Motor neuron (in vitro differentiated cells): Measurements from ENCODE around the gene AXL. TPM values are rescaled to one million over a fixed set of nuclear protein-coding genes. Genes with fewer than 3 reads are reported as not detected.
"Not testable (repeated sequence)": the region's sequence is repeated elsewhere in the genome, so short reads cannot be mapped to it uniquely, and the experiment has no call there.

Experiments
- ATAC-seq, 8 experiments: fragments of 200-7000 bp; cut with Tn5 transposase; replicated peaks in 6 of 8; 2 replicates each; pipeline ENCODE4 v1.8.0; 2021; ENCODE audit warnings: mild to moderate bottlenecking in 8 of 8, moderate library complexity in 8 of 8
- H3K27ac ChIP-seq, 2 donors: fragments of 250-450 bp; sonication (Bioruptor Pico); 2 replicates each; pipeline ENCODE4 v1.9.0; 2021; ENCODE audit warnings: antibody characterized with exemption in 2 of 2, mild to moderate bottlenecking in 2 of 2, moderate library complexity in 1 of 2
- H3K4me1 ChIP-seq, 2 donors: fragments of 250-450 bp; sonication (Bioruptor Pico); replicated peaks in 1 of 2; 2 replicates each; pipeline ENCODE4 v1.6.1; 2021; ENCODE audit warnings: antibody characterized with exemption in 2 of 2, mild to moderate bottlenecking in 2 of 2, moderate library complexity in 1 of 2
- H3K4me3 ChIP-seq, 5 donors: fragments of 250-450 bp; sonication (Bioruptor Pico); 2 replicates each; pipeline ENCODE4 v1.9.0; 2021; ENCODE audit warnings: antibody characterized with exemption in 5 of 5, mild to moderate bottlenecking in 5 of 5, moderate library complexity in 4 of 5
- WGBS, 10 experiments: fragments of 450-650 bp; shearing (Covaris generic); methylation state at CpG; one replicate each; pipeline ENCODE4 v1.0.0; 2022; 5-methylcytosine and 5-hydroxymethylcytosine counted together
- in situ Hi-C, 9 experiments: fragments of 400-800 bp; cut with MboI; loops; one replicate each; pipeline ENCODE4 v1.15.0; 2021; ENCODE audit warnings: low sequenced_read_pairs in 9 of 9, low pct_unique_long_range_greater_than_20kb in 2 of 9; ENCODE audit not compliant: unreplicated experiment in 9 of 9
- total RNA-seq, 8 experiments: library from RNA; unstranded; fragments of 300-600 nt; gene quantifications; 2 replicates each; pipeline versions ENCODE4 v1.2.3 to v1.2.4, GENCODE V29; 2022

The AXL gene
- total RNA-seq, 8 experiments from 2014 or later: 0.55 to 20.8 (median 4.9) TPM

- WGBS, 10 experiments: 62 to 100% (median 96%) methylated on average over 1 to 4 of the region's 6 CpGs; no CpG with 5 or more reads in 2 of the 10 experiments
- in situ Hi-C loops: loop anchor here in 5 of 9 experiments (25.0 kb wide), 1 partner anchor 611 kb away; no protein-coding TSS in a partner anchor
- Histone ChIP-seq H3K4me1 (no peaks in the 10 kb centered on the region), H3K4me3 (no peak overlapping the region), H3K27ac (no peak overlapping the region)
- no peak for ATAC-seq
Observed at GRCh38 chr19:41273076-41273475, 54.1 kb downstream of the AXL start.

GRCh38 chr19:41274802-41275201 is 55.8 kb downstream of the AXL start:
- Histone ChIP-seq H3K4me3 (no peak overlapping the region), H3K4me1 (no peaks in the 10 kb centered on the region), H3K27ac (no peak overlapping the region)
- 38 to 100% (median 92%) methylated on average over 1 to 5 of the region's 5 CpGs; no CpG with 5 or more reads in 1 of the 10 experiments for WGBS, 10 experiments
- in situ Hi-C loops: loop anchor here in 5 of 9 experiments (25.0 kb wide), 1 partner anchor 613 kb away; no protein-coding TSS in a partner anchor
- peak in 2 of 8 experiments; percentile 63 to 74 for ATAC-seq

- ATAC-seq: no peak
Observed at GRCh38 chr19:41276231-41276630, 57.2 kb downstream of the AXL start.

GRCh38 chr19:41278478-41278877 is 59.5 kb downstream of the AXL start:
- Histone ChIP-seq H3K27ac (no peak overlapping the region), H3K4me3 (no peak overlapping the region), H3K4me1 (no peaks in the 10 kb centered on the region)
- no peak for ATAC-seq
- 78 to 100% (median 100%) methylated on average over 1 to 2 of the region's 2 CpGs; no CpG with 5 or more reads in 2 of the 10 experiments for WGBS, 10 experiments
- in situ Hi-C loops: no loop called here

More at GRCh38 chr19:41276231-41276630, 57.2 kb downstream of the AXL start:
- no peaks in the 10 kb centered on the region for H3K4me1 ChIP-seq
- no peak overlapping the region for H3K4me3 ChIP-seq
- in situ Hi-C loops: no loop called here
- H3K27ac ChIP-seq: no peak overlapping the region
- WGBS, 10 experiments: 80 to 94% (median 90%) methylated on average over 2 to 3 of the region's 3 CpGs; no CpG with 5 or more reads in 7 of the 10 experiments

- Histone ChIP-seq H3K4me1 (no peaks in the 10 kb centered on the region), H3K27ac (no peak overlapping the region), H3K4me3 (no peak overlapping the region)
- in situ Hi-C loops: no loop called here
- WGBS, 10 experiments: 38 to 100% (median 100%) methylated on average over 1 to 3 of the region's 3 CpGs; no CpG with 5 or more reads in 3 of the 10 experiments
- ATAC-seq: peak in 3 of 8 experiments; percentile 40 to 65 (median 61)
Observed at GRCh38 chr19:41288673-41289530, 69.9 kb downstream of the AXL start.

- 87 to 100% (median 100%) methylated on average over 1 to 6 of the region's 8 CpGs; no CpG with 5 or more reads in 1 of the 10 experiments for WGBS, 10 experiments
- in situ Hi-C loops, H3K4me3 ChIP-seq, H3K27ac ChIP-seq, H3K4me1 ChIP-seq, ATAC-seq: not testable (repeated sequence)
Observed at GRCh38 chr19:41289814-41290213, 70.8 kb downstream of the AXL start.

GRCh38 chr19:41294393-41294792 is 75.4 kb downstream of the AXL start:
- in situ Hi-C loops: no loop called here
- ATAC-seq: no peak
- Histone ChIP-seq H3K4me3 (no peak overlapping the region), H3K27ac (no peak overlapping the region), H3K4me1 (peaks cover 0 to 24% of the 10 kb centered on the region in 2 donors)
- WGBS, 10 experiments: 90 to 100% (median 100%) methylated on average over 1 to 8 of the region's 10 CpGs; no CpG with 5 or more reads in 2 of the 10 experiments

- ATAC-seq: peak in 2 of 8 experiments; percentile 13 to 19
- 0 to 100% (median 92%) methylated on average over 1 to 6 of the region's 6 CpGs; no CpG with 5 or more reads in 1 of the 10 experiments for WGBS, 10 experiments
- Histone ChIP-seq H3K4me1 (peaks cover 0 to 24% of the 10 kb centered on the region in 2 donors), H3K4me3 (no peak overlapping the region), H3K27ac (no peak overlapping the region)
- in situ Hi-C loops: no loop called here
Observed at GRCh38 chr19:41295499-41295898, 76.5 kb downstream of the AXL start.

GRCh38 chr19:41296433-41296871 is 77.4 kb downstream of the AXL start:
- Histone ChIP-seq H3K4me1 (peaks cover 0 to 24% of the 10 kb centered on the region in 2 donors), H3K4me3 (no peak overlapping the region), H3K27ac (peak overlapping the region in 1 of 2 donors; percentile 1)
- ATAC-seq: no peak
- in situ Hi-C loops: no loop called here
- WGBS, 10 experiments: 80 to 100% methylated on average over 1 of the region's 2 CpGs; no CpG with 5 or more reads in 8 of the 10 experiments

- WGBS, 10 experiments: 0 to 100% (median 80%) methylated on average over 1 to 6 of the region's 7 CpGs; no CpG with 5 or more reads in 5 of the 10 experiments
- peak overlapping the region in 1 of 2 donors; percentile 1 for H3K27ac ChIP-seq
- peaks cover 0 to 24% of the 10 kb centered on the region in 2 donors for H3K4me1 ChIP-seq
- in situ Hi-C loops: no loop called here
- no peak overlapping the region for H3K4me3 ChIP-seq
- peak in 5 of 8 experiments; percentile 9 to 52 (median 20) for ATAC-seq
Observed at GRCh38 chr19:41297628-41298347, 78.8 kb downstream of the AXL start.

- WGBS, 10 experiments: 0 to 64% (median 37%) methylated on average over 2 to 3 of the region's 4 CpGs; no CpG with 5 or more reads in 5 of the 10 experiments
- peaks cover 0 to 24% of the 10 kb centered on the region in 2 donors for H3K4me1 ChIP-seq
- in situ Hi-C loops: no loop called here
- no peak overlapping the region for H3K4me3 ChIP-seq
- H3K27ac ChIP-seq: peak overlapping the region in 1 of 2 donors; percentile 30
- peak; percentile 49 to 92 (median 82) for ATAC-seq
Observed at GRCh38 chr19:41298348-41298964, 79.4 kb downstream of the AXL start.

GRCh38 chr19:41299046-41299754 is 80.2 kb downstream of the AXL start:
- no peak overlapping the region for H3K27ac ChIP-seq

More at GRCh38 chr19:41299046-41299754, 80.2 kb downstream of the AXL start:
- no peak for ATAC-seq
- in situ Hi-C loops: no loop called here
- WGBS, 10 experiments: 3 to 100% (median 62%) methylated on average over 1 to 9 of the region's 10 CpGs; no CpG with 5 or more reads in 1 of the 10 experiments
- H3K4me1 ChIP-seq: peaks cover 0 to 24% of the 10 kb centered on the region in 2 donors
- H3K4me3 ChIP-seq: no peak overlapping the region
